Liver (tissue), 9 donors: ENCODE results near the gene BNC2. TPM values are rescaled to one million over a fixed set of nuclear protein-coding genes. Genes with fewer than 3 reads are reported as not detected.

Experiments
- DNase-seq: peaks from one replicate; pipeline ENCODE4 v3.0.0-alpha.2; 2017; ENCODE audit warnings: low spot score
- H3K27ac ChIP-seq, 2 donors: one replicate each; pipeline ENCODE4 v1.7.0; 2013; ENCODE audit warnings: inconsistent platforms in 2 of 2, low read length in 2 of 2, control low read depth in 1 of 2, low read depth in 1 of 2, mild to moderate bottlenecking in 1 of 2
- H3K27me3 ChIP-seq, 4 donors: one replicate each; pipeline versions ENCODE4 v1.6.1 to v1.7.0; 2013; ENCODE audit warnings: low read length in 3 of 4, inconsistent platforms in 1 of 4, mild to moderate bottlenecking in 1 of 4, moderate library complexity in 1 of 4; ENCODE audit not compliant: control insufficient read depth in 4 of 4, insufficient read depth in 4 of 4
- H3K36me3 ChIP-seq, 4 donors: one replicate each; pipeline versions ENCODE4 v1.6.1 to v1.7.0; 2013; ENCODE audit warnings: low read length in 3 of 4, mild to moderate bottlenecking in 3 of 4, low read depth in 1 of 4, moderate library complexity in 1 of 4; ENCODE audit not compliant: control insufficient read depth in 4 of 4, insufficient read depth in 3 of 4
- H3K4me1 ChIP-seq, 4 donors: one replicate each; pipeline versions ENCODE4 v1.6.1 to v1.7.0; 2013; ENCODE audit warnings: low read length in 3 of 4, mild to moderate bottlenecking in 3 of 4, moderate library complexity in 1 of 4; ENCODE audit not compliant: control insufficient read depth in 4 of 4, insufficient read depth in 4 of 4
- H3K4me3 ChIP-seq, 3 donors: one replicate each; pipeline versions ENCODE4 v1.6.1 to v1.7.0; 2013; ENCODE audit warnings: low read length in 3 of 3, control low read depth in 1 of 3, low read depth in 1 of 3, mild to moderate bottlenecking in 1 of 3
- H3K9ac ChIP-seq, 2 donors: one replicate each; pipeline ENCODE4 v1.7.0; 2013; ENCODE audit warnings: low read length in 2 of 2, mild to moderate bottlenecking in 2 of 2, moderate library complexity in 2 of 2, control low read depth in 1 of 2, low read depth in 1 of 2
- H3K9me3 ChIP-seq, 4 donors: one replicate each; pipeline versions ENCODE4 v1.6.1 to v1.7.0; 2013; ENCODE audit warnings: low read length in 3 of 4; ENCODE audit not compliant: control insufficient read depth in 4 of 4
- ATF3 ChIP-seq: IDR thresholded peaks from 2 replicates; pipeline ENCODE4 v1.6.1; 2016; ENCODE audit warnings: antibody characterized with exemption
- EGR1 ChIP-seq, 2 donors: IDR thresholded peaks; 2 replicates each; pipeline ENCODE4 v1.6.1; 2016 to 2018; ENCODE audit warnings: antibody characterized with exemption in 2 of 2, low read depth in 2 of 2
- FOXA1 ChIP-seq: IDR thresholded peaks from 2 replicates; pipeline ENCODE4 v1.6.1; 2016; ENCODE audit warnings: antibody characterized with exemption
- FOXA2 ChIP-seq: IDR thresholded peaks from 2 replicates; pipeline ENCODE4 v1.6.1; 2016; ENCODE audit warnings: antibody characterized with exemption
- GABPA ChIP-seq, 2 donors: IDR thresholded peaks in 1 of 2; conservative IDR thresholded peaks in 1 of 2; 2 replicates each; pipeline ENCODE4 v1.6.1; 2016; ENCODE audit warnings: antibody characterized with exemption in 2 of 2, mild to moderate bottlenecking in 1 of 2, moderate library complexity in 1 of 2
- HNF4A ChIP-seq, 2 donors: conservative IDR thresholded peaks; 2 replicates each; pipeline ENCODE4 v1.6.1; 2016; ENCODE audit warnings: antibody characterized with exemption in 2 of 2, mild to moderate bottlenecking in 2 of 2
- HNF4G ChIP-seq: IDR thresholded peaks from 2 replicates; pipeline ENCODE4 v1.6.1; 2016; ENCODE audit warnings: antibody characterized with exemption
- JUND ChIP-seq, 2 donors: IDR thresholded peaks; 2 replicates each; pipeline ENCODE4 v1.6.1; 2016; ENCODE audit warnings: antibody characterized with exemption in 2 of 2
- NR2F2 ChIP-seq: IDR thresholded peaks from 2 replicates; pipeline ENCODE4 v1.6.1; 2016; ENCODE audit warnings: antibody characterized with exemption
- RAD21 ChIP-seq, 2 donors: IDR thresholded peaks; 2 replicates each; pipeline ENCODE4 v1.6.1; 2016; ENCODE audit warnings: antibody characterized with exemption in 2 of 2, mild to moderate bottlenecking in 2 of 2
- REST ChIP-seq: IDR thresholded peaks from 2 replicates; pipeline ENCODE4 v1.6.1; 2016; ENCODE audit warnings: antibody characterized with exemption, mild to moderate bottlenecking
- RXRA ChIP-seq, 2 donors: IDR thresholded peaks; 2 replicates each; pipeline ENCODE4 v1.6.1; 2017 to 2018; ENCODE audit warnings: antibody characterized with exemption in 2 of 2, mild to moderate bottlenecking in 1 of 2
- SP1 ChIP-seq: IDR thresholded peaks from 2 replicates; pipeline ENCODE4 v1.6.1; 2018; ENCODE audit warnings: antibody characterized with exemption, mild to moderate bottlenecking
- TAF1 ChIP-seq: conservative IDR thresholded peaks from 2 replicates; pipeline ENCODE4 v1.6.1; 2016; ENCODE audit warnings: antibody characterized with exemption, mild to moderate bottlenecking
- YY1 ChIP-seq: IDR thresholded peaks from 2 replicates; pipeline ENCODE4 v1.6.1; 2016; ENCODE audit warnings: antibody characterized with exemption, mild to moderate bottlenecking
- ZBTB33 ChIP-seq: IDR thresholded peaks from 2 replicates; pipeline ENCODE4 v1.6.1; 2016; ENCODE audit warnings: antibody characterized with exemption
- WGBS: extraction: QIAGEN DNeasy Blood & Tissue Kit; methylation state at CpG from one replicate; pipeline ENCODE4 v1.1.7; 2013; 5-methylcytosine and 5-hydroxymethylcytosine counted together
- polyA plus RNA-seq, 2 donors: library from polyadenylated mRNA; stranded (reverse) in 1 of 2; unstranded in 1 of 2; fragments of 200-250 nt in 1 of 2; fragments of >200 nt in 1 of 2; fragmentation: Nextera tagmentation in 1 of 2; extraction: Ambion mirVana in 1 of 2; gene quantifications; one replicate each; pipeline versions ENCODE4 v1.2.1 to v1.2.3, GENCODE V29; 2013 to 2015
- total RNA-seq, 2 donors: library from RNA; depleted of rRNA; stranded (reverse); fragments of >200 nt; gene quantifications; one replicate each; pipeline ENCODE4 v1.2.3, GENCODE V29; 2014
- TF ChIP-seq, protein P1 (sequence below): fragments of 150-350 bp; IDR thresholded peaks from 2 replicates; pipeline ENCODE4 v1.5.1; 2017; ENCODE audit warnings: improper control_type of control experiment, low read depth, low read length; ENCODE audit not compliant: missing input control
- TF ChIP-seq, protein P2 (sequence below): IDR thresholded peaks from 2 replicates; pipeline ENCODE4 v1.6.1; 2016; ENCODE audit warnings: antibody characterized with exemption
- donor health status: healthy.
- donor health status: healthy.
- donor health status: healthy.
- donor health status: healthy.
- donor health status: healthy.

BNC2 gene
- total and polyA plus RNA-seq, 4 donors = 0.07 to 0.67 (median 0.08) TPM

DNA sequence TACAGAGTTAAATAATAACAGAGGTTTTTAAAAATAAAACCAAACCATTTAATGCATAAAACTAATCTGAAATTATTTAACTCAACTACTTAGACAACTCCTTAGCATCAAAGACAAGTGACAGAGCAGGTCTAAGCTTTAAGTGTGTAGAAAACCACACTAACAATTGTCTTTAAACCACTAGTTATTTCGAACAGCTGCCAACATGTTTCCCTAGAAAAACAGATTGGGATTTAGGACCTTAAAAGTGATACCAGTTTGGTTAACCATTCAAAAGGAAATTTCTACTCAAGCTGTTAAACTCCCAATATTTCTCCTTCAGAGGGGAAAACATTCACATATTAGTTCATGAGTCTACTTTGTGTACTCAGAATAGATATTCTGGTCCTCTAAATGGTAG is 208.7 kb downstream of the BNC2 start:
- H3K27ac ChIP-seq = no peak overlapping the region
- no peak for DNase-seq
- H3K27me3 ChIP-seq = no peaks in the 10 kb centered on the region
- H3K4me3 ChIP-seq = no peak overlapping the region
- TF ChIP-seq ZBTB33 = no peak
- no peaks in the 10 kb centered on the region for H3K9me3 ChIP-seq
- no peaks in the 10 kb centered on the region for H3K4me1 ChIP-seq
- no peak overlapping the region for H3K9ac ChIP-seq
- H3K36me3 ChIP-seq = no peaks in the 10 kb centered on the region
- WGBS = 80% methylated on average over 1 of the region's 1 CpG

DNA sequence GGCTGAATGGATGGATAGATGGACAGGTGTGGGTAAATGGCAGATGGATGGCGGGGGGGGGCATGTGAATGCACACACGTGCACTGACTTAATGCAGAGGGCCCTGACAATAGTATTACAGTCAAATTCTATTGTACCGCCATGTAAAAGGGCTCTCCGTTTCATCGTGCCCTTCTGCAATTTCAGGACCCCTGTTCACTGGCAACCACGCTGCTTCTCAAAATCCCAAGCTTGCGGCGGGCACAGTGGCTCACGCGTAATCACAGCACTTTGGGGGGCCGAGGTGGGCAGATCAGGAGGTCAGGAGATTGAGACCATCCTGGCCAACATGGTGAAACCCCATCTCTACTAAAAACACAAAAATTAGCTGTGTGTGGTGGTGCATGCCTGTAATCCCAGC is 211.4 kb downstream of the BNC2 start:
- Histone ChIP-seq H3K9me3 (no peaks in the 10 kb centered on the region), H3K9ac (no peak overlapping the region), H3K27me3 (no peaks in the 10 kb centered on the region), H3K27ac (no peak overlapping the region), H3K4me1 (peaks cover 0 to 8% (median 6%) of the 10 kb centered on the region in 4 donors), H3K36me3 (no peaks in the 10 kb centered on the region), H3K4me3 (no peak overlapping the region)
- TF ChIP-seq RXRA (IDR thresholded peaks at IDR 0.05) = no peak
- TF ChIP-seq HNF4A (conservative IDR thresholded peaks at IDR 0.05) = no peak
- no peak for TF ChIP-seq TAF1
- no peak for TF ChIP-seq HNF4G
- no peak for TF ChIP-seq SP1
- TF ChIP-seq EGR1 (IDR thresholded peaks at IDR 0.05; ENCODE audit: low read depth in 2 of 2) = no peak
- no peak for TF ChIP-seq FOXA2
- TF ChIP-seq, protein P1, sequence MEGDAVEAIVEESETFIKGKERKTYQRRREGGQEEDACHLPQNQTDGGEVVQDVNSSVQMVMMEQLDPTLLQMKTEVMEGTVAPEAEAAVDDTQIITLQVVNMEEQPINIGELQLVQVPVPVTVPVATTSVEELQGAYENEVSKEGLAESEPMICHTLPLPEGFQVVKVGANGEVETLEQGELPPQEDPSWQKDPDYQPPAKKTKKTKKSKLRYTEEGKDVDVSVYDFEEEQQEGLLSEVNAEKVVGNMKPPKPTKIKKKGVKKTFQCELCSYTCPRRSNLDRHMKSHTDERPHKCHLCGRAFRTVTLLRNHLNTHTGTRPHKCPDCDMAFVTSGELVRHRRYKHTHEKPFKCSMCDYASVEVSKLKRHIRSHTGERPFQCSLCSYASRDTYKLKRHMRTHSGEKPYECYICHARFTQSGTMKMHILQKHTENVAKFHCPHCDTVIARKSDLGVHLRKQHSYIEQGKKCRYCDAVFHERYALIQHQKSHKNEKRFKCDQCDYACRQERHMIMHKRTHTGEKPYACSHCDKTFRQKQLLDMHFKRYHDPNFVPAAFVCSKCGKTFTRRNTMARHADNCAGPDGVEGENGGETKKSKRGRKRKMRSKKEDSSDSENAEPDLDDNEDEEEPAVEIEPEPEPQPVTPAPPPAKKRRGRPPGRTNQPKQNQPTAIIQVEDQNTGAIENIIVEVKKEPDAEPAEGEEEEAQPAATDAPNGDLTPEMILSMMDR = no peak
- no peak for TF ChIP-seq FOXA1
- no peak for TF ChIP-seq JUND (IDR thresholded peaks at IDR 0.05)
- no peak for TF ChIP-seq NR2F2
- no peak for TF ChIP-seq RAD21 (IDR thresholded peaks at IDR 0.05)
- no peak for TF ChIP-seq ATF3
- TF ChIP-seq YY1 = no peak
- TF ChIP-seq, protein P2, sequence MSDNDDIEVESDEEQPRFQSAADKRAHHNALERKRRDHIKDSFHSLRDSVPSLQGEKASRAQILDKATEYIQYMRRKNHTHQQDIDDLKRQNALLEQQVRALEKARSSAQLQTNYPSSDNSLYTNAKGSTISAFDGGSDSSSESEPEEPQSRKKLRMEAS = no peak
- no peak for TF ChIP-seq ZBTB33
- no peak for TF ChIP-seq REST
- TF ChIP-seq GABPA (IDR thresholded peaks at IDR 0.05 in 1 of 2, conservative IDR thresholded peaks at IDR 0.05 in 1 of 2) = no peak
- no peak for DNase-seq
- 88% methylated on average over 11 of the region's 11 CpGs for WGBS
